Hypothalamus (tissue), 51 donors: ENCODE results near the gene SEMA4A.
"Not testable (repeated sequence)": the region's sequence is repeated elsewhere in the genome, so short reads cannot be mapped to it uniquely, and the experiment has no call there.

Source experiments
- DNase-seq, 51 donors: peaks; one replicate each; lab custom pipeline; 2025; lab: John Stamatoyannopoulos, UW

The SEMA4A gene

GRCh38 chr1:156118177-156118868 lies 35.1 kb upstream of the SEMA4A start:
- DNase-seq = no peak

DNA sequence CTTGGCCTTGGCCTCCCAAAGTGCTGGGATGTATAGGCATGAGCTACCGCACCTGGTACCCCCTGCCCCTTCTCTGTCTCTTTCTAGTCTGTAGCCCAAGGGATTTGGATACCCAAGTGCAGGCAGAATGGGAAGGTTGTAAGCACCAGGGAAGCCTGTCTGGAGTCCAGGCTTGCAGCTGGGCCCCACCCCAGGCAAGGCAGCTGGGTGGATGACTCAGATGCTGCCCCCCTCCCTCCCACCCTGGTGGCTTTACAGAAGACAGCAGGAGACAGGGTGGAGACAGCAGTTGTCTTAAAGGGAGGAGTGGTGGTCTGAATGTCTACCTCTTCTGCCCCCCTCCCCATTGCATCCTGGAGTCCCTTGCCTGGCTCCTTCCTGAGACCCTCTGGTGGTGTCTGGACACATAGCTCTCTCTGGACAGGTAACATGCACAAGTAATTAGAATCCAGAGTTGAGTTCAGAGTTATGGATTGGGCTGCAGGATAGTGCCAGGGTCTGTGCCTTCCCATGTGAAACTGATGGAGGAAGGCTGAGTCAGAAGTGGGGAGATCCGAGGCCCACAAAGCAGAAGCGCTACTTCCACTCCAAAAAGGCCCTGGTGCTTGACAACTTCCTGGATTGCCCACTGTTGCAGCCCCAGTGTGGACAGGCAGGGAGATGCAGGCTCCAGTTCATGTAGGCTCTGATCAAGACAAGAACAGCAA lies 33.7 kb upstream of the SEMA4A start:
- DNase-seq = peak in 26 of 51 donors; percentile 15 to 70 (median 34)

GRCh38 chr1:156120318-156120717 lies 33.1 kb upstream of the SEMA4A start:
- no peak for DNase-seq

- DNase-seq = not testable (repeated sequence)
Measured at GRCh38 chr1:156121005-156121404, 32.4 kb upstream of the SEMA4A start.

GRCh38 chr1:156121457-156121856 lies 31.9 kb upstream of the SEMA4A start:
- DNase-seq = no peak

DNA sequence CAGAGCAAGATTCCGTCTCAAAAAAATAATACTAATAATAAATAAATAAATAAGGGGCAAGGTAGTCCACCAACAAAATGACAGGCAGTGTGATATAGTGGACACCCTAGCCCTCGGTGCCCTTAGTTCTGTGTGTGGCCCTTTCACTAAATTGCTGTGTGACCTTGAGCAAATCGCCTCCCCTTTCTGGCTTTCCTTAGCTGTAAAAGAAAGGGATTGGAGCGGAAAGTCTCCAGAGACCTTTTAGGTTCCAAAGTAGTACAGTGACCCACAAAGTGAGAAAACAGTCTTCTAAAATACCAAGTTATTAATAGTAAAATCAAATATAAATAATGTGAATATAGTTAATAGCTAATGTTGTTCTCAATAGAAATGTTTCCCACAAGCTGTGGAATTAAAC lies 31.3 kb upstream of the SEMA4A start:
- no peak for DNase-seq

DNA sequence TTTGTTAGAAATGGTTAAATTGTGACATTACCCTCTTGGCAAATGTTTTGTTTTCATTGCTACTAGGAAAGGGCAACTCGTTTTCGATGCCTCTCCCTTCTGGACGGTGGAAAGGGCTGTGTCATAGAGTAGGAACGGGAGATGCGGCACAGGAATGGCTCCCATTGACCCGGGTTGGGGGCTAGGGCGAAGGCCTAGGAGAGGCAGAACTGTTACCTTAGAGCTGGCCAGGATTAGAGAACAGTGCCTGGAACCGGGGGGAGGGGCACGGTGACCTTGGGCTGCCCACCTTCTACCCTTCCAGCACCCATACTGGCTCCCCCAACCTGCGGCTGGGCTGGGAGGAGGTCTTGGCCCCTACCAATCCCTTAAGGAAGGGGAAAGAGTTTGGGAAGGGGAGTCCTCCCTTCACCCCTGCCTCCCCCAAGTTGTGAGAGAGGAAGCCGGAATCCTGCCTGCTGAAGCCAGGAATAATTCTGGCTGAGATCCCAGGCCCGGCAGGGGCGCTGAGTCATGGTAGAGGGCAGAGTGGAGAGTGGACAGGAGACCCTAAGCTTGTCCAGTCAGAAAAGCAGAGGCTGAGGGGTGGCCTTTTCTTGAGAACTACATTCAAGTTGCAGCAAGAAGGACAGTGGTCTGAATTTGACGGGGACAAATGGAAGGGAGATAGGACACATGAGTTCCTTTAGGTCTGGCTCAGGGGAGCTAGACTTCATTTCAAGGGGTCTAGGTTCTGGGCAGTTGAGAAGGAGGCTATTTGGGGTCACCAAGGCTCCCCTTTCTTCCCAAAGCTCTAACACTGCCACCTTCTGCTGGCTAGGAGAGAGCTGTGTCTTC lies 30.6 kb upstream of the SEMA4A start:
- peak in 36 of 51 donors; percentile 15 to 78 (median 54) for DNase-seq

DNA sequence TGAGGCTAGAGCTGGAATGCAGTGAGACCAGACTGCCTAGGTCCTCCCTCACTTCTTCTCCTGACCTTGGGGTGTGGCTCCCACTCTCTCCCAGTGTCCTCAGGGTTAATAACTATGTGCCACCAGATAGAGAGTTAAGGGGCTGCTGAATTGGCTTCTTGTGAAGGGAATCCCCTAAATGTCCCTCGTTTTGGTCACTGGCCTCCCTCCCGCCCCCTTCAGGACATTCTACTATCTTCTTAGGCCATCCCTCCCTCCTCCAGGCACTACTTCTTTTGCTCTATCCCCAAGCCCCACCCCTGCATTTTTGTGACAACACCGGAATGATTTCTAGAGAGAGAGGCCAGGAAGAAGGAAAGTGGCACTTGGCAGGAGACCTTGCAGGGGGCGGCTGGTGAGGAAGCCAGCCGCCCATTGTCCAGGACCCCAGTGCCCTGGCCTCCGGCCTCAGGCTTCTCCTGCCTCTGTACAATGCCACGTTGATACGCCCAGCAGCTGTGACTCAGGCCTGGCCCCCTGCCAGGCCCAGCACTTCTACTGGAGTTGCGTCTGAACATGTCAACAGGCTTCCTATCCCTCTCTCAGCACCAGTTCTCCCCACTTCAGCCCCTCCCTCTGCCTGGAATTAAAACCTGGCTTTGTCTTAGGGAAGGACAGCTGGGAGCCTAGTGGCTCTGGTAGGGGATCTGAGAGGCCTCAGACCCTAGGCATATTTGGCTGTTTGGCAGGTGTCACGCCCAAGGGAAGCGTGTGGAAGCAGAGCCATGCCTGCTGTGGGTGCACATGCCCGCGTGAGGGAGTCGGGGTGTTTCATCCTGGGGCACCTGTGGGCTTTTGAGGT lies 29.8 kb upstream of the SEMA4A start:
- DNase-seq = peak; percentile 36 to 96 (median 85)

DNA sequence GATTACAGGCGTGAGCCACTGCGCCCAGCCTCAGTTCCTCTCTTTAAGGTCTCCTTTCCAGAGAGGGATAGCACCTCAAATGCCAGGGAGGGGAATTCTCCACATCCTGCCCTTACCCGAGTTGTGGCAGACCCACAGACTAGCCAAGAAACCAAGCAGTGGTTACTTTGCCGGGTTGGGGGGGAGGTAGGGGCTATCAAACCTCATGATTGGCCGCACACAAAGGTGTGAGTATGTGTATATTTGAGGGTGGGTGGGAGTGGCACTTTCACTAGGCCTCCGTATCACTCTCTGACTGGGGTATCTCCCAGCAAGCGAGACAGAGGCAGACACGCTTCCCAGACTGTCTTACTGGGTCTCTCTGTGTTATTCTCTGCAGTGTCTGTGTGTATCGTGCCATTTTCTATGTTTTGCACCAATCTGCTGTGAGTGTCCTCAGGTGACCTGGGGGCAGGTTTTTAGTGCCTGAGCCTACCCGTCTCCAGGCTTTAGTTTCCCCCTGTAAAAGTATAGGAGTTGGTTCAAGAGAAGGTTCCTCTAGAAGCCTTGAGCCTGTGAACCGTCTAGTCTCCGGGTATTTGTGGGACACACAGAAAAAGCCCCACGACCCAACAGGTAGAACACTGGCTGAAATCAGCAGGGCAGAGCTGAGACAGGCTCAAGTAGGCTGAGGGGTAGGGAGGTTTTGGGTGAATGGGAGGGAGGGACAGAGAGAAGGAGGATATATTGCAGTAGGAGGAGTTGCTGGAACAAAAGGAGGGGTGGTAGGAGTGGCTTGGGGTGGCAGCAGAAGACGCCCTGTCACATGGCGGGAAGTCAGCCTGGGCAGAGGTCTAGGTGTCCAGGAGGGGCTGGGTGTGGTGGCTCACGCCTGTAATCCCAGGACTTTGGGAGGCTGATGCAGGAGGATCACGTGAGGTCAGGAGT lies 28.6 kb upstream of the SEMA4A start:
- no peak for DNase-seq

DNA sequence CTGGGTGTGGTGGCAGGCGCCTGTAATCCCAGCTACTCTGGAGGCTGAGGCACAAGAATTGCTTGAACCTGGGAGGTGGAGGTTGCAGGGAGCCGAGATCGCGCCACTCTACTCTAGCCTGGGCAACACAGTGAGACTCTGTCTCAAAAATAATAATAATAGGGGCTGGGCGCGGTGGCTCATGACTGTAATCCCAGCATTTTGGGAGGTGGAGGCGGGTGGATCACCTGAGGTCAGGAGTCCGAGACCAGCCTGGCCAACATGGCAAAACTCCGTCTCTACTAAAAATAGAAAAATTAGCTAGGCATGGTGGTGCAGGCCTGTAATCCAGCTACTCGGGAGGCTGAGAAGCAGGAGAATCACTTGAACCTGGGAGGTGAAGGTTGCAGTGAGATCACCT lies 27.8 kb upstream of the SEMA4A start:
- not testable (repeated sequence) for DNase-seq

DNA sequence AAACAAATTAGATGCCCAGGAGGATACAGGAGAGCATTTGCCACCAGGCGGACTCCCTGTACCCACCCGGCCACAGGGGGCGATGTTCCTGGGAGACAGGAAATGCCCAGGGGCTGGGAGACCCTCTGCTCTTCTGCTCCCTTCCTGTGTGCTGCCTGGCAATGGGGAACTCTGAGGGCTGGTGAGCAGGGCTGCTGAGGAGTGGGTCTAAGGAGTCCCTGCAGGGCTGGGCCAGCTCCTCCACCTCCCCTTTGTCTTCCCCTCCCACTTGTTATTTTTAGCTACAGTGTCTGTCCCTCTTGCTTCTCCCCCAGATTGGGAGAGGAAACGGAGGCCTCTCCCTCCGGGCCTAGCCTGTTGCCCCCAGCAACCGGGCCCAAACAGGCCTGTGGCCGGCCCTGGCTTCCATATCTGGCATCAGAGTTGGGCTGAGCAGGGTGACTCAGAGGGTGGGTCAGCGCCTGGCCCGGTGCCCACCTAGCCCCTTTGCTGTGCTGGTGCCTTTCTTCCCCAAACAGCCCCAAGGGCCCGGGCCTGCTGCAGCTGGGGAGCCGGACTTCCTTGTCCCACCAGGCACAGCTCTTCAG lies 27.2 kb upstream of the SEMA4A start:
- peak in 26 of 51 donors; percentile 14 to 77 (median 40) for DNase-seq

DNA sequence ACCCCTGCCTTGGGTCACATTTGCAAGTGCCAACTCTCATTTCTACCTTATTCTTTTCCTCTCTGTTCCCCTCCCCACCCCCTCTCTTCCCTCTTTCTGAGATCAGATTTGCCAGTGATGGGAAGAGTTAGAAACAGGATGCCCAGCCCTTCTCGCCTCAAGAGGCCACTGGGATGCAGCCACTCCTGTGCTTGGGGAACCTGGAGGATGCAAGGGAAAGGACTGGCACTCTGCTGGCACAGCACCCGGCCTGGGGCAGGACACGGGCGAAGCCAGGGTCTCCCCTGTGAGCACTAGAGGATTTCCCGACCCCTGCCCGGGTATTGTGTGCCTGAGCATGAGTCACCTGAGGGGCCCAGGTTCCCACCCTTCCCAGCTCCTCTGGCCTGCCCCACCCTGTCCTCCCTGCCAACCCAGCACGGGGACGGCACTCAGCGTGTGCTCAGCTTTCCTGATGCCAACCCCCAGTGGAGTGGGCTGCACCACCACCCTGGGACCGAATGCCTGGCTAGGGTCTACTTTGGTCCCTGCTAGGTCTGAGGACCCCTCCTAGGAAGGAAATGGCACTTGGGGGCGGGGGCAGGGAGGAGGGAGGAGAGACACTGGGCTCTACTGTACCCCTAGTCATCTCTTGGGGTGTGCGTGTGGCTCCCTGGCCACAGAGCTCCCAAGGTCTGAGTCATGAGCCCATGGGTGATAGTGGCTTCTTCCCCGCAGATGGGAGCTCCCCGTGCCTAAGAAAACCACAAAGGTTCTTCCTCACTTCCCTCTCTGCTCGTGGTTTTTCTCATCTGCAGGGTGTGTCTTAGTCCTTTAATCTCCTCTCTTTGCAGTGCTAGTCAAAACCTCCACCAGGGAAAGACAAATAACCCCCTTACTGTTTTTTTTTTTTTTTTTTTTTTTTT lies 26.5 kb upstream of the SEMA4A start:
- DNase-seq = peak in 1 of 51 donors; percentile 33

- DNase-seq = no peak
Measured at GRCh38 chr1:156128308-156128653, 25.1 kb upstream of the SEMA4A start.

DNA sequence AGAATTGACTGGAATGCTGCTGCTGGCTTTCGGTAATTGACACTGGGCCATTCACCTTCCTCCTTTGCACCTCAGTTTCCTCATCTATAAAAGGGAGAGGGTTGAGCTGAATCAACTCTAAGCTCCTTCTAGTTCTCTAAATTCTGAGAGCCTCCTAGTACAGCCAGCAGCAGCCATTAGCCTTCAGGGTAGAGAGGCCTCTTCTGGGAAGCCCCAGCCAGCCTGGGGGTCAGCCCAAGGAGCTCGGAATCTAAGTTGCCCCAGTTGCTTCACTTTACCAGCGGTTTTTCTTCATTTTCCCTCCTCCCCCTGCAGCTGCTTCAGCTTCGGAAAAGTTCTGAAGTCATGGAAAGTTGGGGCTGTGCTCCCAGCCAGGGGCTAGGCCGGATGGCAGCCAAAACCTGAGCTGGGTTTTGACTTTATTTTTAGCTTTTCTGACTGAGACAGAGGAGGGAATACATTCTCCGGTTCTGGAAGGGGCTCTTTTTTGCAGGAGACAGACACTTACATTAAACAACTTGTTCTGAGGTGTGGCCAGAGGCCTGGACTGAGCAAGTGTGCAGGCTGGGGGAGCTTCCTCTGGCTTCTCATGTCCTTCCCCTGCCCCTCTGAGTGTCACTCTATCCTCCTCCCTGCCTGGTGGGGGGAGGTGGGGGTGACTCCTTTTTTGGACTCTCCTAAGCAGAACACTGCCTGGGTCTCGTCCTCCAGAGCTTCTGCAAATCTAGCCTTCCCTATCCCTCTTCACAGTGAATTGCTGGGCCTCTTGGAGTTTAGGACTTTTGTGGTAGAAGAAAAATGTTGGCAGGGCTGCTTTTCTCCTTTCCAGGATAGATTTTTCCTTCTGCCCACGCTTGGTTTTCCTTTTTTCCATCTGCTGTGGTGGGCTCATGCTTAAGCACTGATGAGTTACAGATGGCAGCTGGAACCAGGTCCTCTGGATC lies 24.5 kb upstream of the SEMA4A start:
- DNase-seq = peak in 2 of 51 donors; percentile 18 to 33

DNA sequence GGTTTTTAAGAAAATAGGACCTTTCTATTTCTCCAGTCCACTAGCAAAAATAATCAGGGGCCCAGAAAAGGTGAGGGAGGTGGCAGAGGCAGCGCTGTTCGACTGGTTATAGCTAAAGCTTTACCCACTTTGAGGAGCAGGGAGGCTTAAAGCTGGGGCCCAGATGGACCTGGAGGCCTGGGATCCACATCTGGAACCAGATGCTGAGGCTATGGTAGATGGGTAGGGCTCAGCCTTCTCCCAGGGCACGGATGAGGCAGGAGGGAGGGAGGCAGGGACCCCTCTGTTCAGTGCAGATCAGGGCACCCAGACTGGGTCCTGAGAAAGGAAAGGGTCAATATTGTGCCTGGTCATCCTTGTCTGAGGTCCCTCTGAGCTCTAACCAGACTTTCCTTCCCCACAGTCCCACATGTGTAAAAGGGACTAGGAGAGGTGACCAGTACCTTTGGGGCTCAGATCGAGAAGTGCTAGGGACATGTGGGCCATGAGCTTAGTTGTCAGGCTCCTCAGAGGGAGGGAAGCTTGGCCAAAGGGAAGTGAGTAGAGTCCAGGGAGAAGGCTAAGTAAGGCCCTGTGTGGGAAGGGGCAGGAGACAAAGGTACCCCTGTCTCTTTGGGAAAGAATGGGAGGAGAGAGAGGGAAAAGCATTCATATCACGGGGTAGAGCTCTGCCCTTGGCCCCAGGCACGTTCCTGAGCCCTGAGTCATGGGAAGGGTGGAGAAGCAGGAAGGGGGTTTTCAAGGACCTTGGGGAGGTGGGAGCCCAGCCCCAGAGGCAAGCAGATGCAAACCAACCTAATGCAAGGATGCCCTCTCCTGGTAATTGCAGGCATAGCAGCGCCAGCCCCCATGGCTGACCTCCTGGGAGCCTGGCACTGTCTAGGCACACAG lies 23.5 kb upstream of the SEMA4A start:
- DNase-seq = peak in 41 of 51 donors; percentile 19 to 84 (median 54)

- DNase-seq = no peak
Measured at GRCh38 chr1:156130578-156130942, 22.8 kb upstream of the SEMA4A start.
